Measurements from ENCODE around the gene NFIB. TPM values are rescaled to one million over a fixed set of nuclear protein-coding genes. Genes with fewer than 3 reads are reported as not detected.

NFIB gene
- total RNA-seq, 1 donor from 2014 or later = 9.4 TPM

DNA sequence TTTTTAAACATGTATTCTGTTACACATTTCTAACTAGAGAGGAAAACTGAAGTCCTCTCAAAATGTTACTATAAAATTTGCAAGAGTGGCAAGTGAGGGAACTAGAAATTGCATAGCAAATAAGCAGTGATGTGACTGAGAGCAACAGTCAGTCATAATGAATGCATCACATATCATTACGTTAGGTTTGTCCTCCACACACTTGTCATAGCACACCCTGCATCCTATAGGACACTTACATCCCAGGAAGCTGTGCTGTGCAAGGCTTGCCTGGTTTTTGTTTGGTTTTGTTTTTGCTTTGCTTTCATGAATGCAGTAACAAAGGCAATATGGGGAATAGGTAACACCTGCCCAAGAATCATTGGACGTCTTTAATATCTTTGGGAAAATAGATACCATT, 10.8 kb downstream of the NFIB start:
- peak overlapping the region; percentile 29 for H3K9ac ChIP-seq (ENCODE audit: low read length)
- peak overlapping the region; percentile 12 for H3K27ac ChIP-seq (ENCODE audit: low read depth, low read length)
- peaks cover 13% of the 10 kb centered on the region for H3K27me3 Mint-ChIP-seq (ENCODE audit: low read depth, unreplicated experiment)
- peaks cover 98% of the 10 kb centered on the region for H3K79me2 ChIP-seq (ENCODE audit: insufficient read depth, low read length)
- H3K36me3 ChIP-seq (ENCODE audit: insufficient read depth, low read length) = no peaks in the 10 kb centered on the region
- peaks cover 10% of the 10 kb centered on the region for H3K36me3 Mint-ChIP-seq (ENCODE audit: low read depth, unreplicated experiment)
- H3K27me3 ChIP-seq (ENCODE audit: insufficient read depth, low read length) = no peaks in the 10 kb centered on the region
- H3K4me1 ChIP-seq (ENCODE audit: insufficient read depth, low read length) = peaks cover 38% of the 10 kb centered on the region
- H3K4me2 ChIP-seq (ENCODE audit: low read length) = peak overlapping the region; percentile 68
- H4K20me1 ChIP-seq (ENCODE audit: insufficient read depth, low read length) = peaks cover 15% of the 10 kb centered on the region
- peaks cover 7% of the 10 kb centered on the region for H3K4me1 Mint-ChIP-seq (ENCODE audit: low read depth, unreplicated experiment)
- H3K27ac Mint-ChIP-seq (ENCODE audit: unreplicated experiment) = no peak overlapping the region
- FAIRE-seq (no peak), DNase-seq (ENCODE audit: low read depth) (no peak)
- no peaks in the 10 kb centered on the region for H3K9me3 Mint-ChIP-seq (ENCODE audit: unreplicated experiment)
- H2AFZ ChIP-seq (ENCODE audit: low read depth, low read length) = no peak overlapping the region
- H3K4me3 ChIP-seq (ENCODE audit: insufficient read depth, low read depth, low read length) = no peak overlapping the region
- no peaks in the 10 kb centered on the region for H3K9me3 ChIP-seq (ENCODE audit: insufficient read depth, low read depth, low read length)
- TF ChIP-seq, protein P1, sequence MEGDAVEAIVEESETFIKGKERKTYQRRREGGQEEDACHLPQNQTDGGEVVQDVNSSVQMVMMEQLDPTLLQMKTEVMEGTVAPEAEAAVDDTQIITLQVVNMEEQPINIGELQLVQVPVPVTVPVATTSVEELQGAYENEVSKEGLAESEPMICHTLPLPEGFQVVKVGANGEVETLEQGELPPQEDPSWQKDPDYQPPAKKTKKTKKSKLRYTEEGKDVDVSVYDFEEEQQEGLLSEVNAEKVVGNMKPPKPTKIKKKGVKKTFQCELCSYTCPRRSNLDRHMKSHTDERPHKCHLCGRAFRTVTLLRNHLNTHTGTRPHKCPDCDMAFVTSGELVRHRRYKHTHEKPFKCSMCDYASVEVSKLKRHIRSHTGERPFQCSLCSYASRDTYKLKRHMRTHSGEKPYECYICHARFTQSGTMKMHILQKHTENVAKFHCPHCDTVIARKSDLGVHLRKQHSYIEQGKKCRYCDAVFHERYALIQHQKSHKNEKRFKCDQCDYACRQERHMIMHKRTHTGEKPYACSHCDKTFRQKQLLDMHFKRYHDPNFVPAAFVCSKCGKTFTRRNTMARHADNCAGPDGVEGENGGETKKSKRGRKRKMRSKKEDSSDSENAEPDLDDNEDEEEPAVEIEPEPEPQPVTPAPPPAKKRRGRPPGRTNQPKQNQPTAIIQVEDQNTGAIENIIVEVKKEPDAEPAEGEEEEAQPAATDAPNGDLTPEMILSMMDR (IDR thresholded peaks at IDR 0.05; ENCODE audit: insufficient read depth, low read depth, low read length) = no peak
- no peak for TF ChIP-seq EZH2 (IDR thresholded peaks at IDR 0.05; ENCODE audit: insufficient read depth, low read length)
- H3K4me3 Mint-ChIP-seq (ENCODE audit: unreplicated experiment) = no peak overlapping the region

DNA sequence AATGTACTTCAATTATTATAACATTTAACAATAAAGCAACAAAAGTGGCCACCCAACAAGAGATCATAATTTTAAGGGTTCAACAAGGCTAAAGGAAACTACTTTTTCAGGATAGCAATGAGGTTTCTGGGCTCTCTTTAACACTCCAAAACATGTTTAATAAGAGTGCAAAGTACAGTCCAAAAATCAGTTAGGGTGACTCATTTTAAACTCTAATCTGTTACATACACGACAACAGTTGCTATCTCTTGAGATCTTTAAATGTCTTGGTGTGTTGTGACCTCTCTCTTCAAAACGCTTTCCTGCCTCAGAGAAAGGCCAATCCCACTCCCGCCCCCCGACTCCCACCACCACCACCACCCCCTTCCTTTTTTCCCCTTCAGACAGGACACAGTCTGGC, 11.5 kb downstream of the NFIB start:
- Histone ChIP-seq H3K27ac (ENCODE audit: low read depth, low read length) (peak overlapping the region; percentile 34), H3K9ac (ENCODE audit: low read length) (peak overlapping the region; percentile 29), H4K20me1 (ENCODE audit: insufficient read depth, low read length) (peaks cover 11% of the 10 kb centered on the region), H3K9me3 (ENCODE audit: insufficient read depth, low read depth, low read length) (no peaks in the 10 kb centered on the region), H3K4me1 (ENCODE audit: insufficient read depth, low read length) (peaks cover 32% of the 10 kb centered on the region), H3K79me2 (ENCODE audit: insufficient read depth, low read length) (peaks cover 98% of the 10 kb centered on the region), H3K36me3 (ENCODE audit: insufficient read depth, low read length) (no peaks in the 10 kb centered on the region), H2AFZ (ENCODE audit: low read depth, low read length) (no peak overlapping the region), H3K4me2 (ENCODE audit: low read length) (peak overlapping the region; percentile 68), H3K27me3 (ENCODE audit: insufficient read depth, low read length) (no peaks in the 10 kb centered on the region), H3K4me3 (ENCODE audit: insufficient read depth, low read depth, low read length) (no peak overlapping the region)
- no peaks in the 10 kb centered on the region for H3K9me3 Mint-ChIP-seq (ENCODE audit: unreplicated experiment)
- FAIRE-seq = no peak
- TF ChIP-seq, protein P1 (IDR thresholded peaks at IDR 0.05; ENCODE audit: insufficient read depth, low read depth, low read length) = no peak
- no peak for TF ChIP-seq EZH2 (IDR thresholded peaks at IDR 0.05; ENCODE audit: insufficient read depth, low read length)
- no peak for DNase-seq (ENCODE audit: low read depth)
- H3K4me1 Mint-ChIP-seq (ENCODE audit: low read depth, unreplicated experiment) = peaks cover 7% of the 10 kb centered on the region
- peaks cover 7% of the 10 kb centered on the region for H3K27me3 Mint-ChIP-seq (ENCODE audit: low read depth, unreplicated experiment)
- no peak overlapping the region for H3K27ac Mint-ChIP-seq (ENCODE audit: unreplicated experiment)
- peaks cover 10% of the 10 kb centered on the region for H3K36me3 Mint-ChIP-seq (ENCODE audit: low read depth, unreplicated experiment)
- no peak overlapping the region for H3K4me3 Mint-ChIP-seq (ENCODE audit: unreplicated experiment)

DNA sequence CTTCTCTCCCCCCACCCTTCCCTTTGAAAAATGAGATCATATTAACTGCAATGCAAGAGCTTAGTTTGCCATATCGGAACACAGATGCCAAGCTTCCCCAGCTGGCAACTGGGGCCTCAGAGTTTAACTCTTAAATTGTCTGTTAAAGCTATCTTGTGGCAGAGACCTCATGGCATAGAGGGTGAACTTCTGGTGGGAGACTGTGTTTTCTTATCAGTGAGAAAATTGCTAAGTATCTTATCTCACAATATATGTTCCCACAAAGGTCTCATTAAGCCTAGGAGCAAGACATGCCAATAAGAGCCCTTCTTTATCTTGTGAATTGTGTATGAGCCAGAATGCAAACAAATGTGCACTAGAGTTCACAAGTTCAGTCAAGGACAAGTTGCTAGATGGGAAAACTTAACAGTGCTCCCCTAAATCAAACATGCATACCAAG, 12.3 kb downstream of the NFIB start:
- no peak overlapping the region for H3K4me3 ChIP-seq (ENCODE audit: insufficient read depth, low read depth, low read length)
- peaks cover 24% of the 10 kb centered on the region for H3K4me1 ChIP-seq (ENCODE audit: insufficient read depth, low read length)
- H3K4me2 ChIP-seq (ENCODE audit: low read length) = peak overlapping the region; percentile 68
- TF ChIP-seq, protein P1 (IDR thresholded peaks at IDR 0.05; ENCODE audit: insufficient read depth, low read depth, low read length) = no peak
- TF ChIP-seq EZH2 (IDR thresholded peaks at IDR 0.05; ENCODE audit: insufficient read depth, low read length) = no peak
- peaks cover 19% of the 10 kb centered on the region for H4K20me1 ChIP-seq (ENCODE audit: insufficient read depth, low read length)
- DNase-seq (ENCODE audit: low read depth) (no peak), FAIRE-seq (no peak)
- H2AFZ ChIP-seq (ENCODE audit: low read depth, low read length) = no peak overlapping the region
- no peaks in the 10 kb centered on the region for H3K27me3 Mint-ChIP-seq (ENCODE audit: low read depth, unreplicated experiment)
- peaks cover 7% of the 10 kb centered on the region for H3K4me1 Mint-ChIP-seq (ENCODE audit: low read depth, unreplicated experiment)
- H3K27me3 ChIP-seq (ENCODE audit: insufficient read depth, low read length) = no peaks in the 10 kb centered on the region
- no peaks in the 10 kb centered on the region for H3K9me3 Mint-ChIP-seq (ENCODE audit: unreplicated experiment)
- H3K27ac ChIP-seq (ENCODE audit: low read depth, low read length) = no peak overlapping the region
- H3K9me3 ChIP-seq (ENCODE audit: insufficient read depth, low read depth, low read length) = no peaks in the 10 kb centered on the region
- no peak overlapping the region for H3K9ac ChIP-seq (ENCODE audit: low read length)
- H3K27ac Mint-ChIP-seq (ENCODE audit: unreplicated experiment) = no peak overlapping the region
- peaks cover 98% of the 10 kb centered on the region for H3K79me2 ChIP-seq (ENCODE audit: insufficient read depth, low read length)
- H3K4me3 Mint-ChIP-seq (ENCODE audit: unreplicated experiment) = no peak overlapping the region
- H3K36me3 Mint-ChIP-seq (ENCODE audit: low read depth, unreplicated experiment) = peaks cover 2% of the 10 kb centered on the region
- H3K36me3 ChIP-seq (ENCODE audit: insufficient read depth, low read length) = no peaks in the 10 kb centered on the region
